Ovary (tissue), 3 donors: ENCODE results near the gene CCDC157.
"Not testable (repeated sequence)": the region's sequence is repeated elsewhere in the genome, so short reads cannot be mapped to it uniquely, and the experiment has no call there.

Source experiments
- CTCF ChIP-seq, 3 donors: fragments of 450-650 bp in 2 of 3; fragments of 200-600 bp in 1 of 3; IDR thresholded peaks; one replicate each; pipeline versions ENCODE4 v1.5.1 to v1.8.0; 2016 to 2022; ENCODE audit warnings: antibody characterized with exemption in 3 of 3, mild to moderate bottlenecking in 1 of 3
- EP300 ChIP-seq: sonication (generic); formaldehyde crosslinking; IDR thresholded peaks from one replicate; pipeline ENCODE4 v1.6.1; 2017; ENCODE audit warnings: antibody characterized with exemption
- POLR2A ChIP-seq: fragments of 450-650 bp; IDR thresholded peaks from one replicate; pipeline ENCODE4 v1.6.1; 2017; ENCODE audit warnings: antibody characterized with exemption, mild to moderate bottlenecking, moderate library complexity
- donor health status: DM: no; HTN: no; CAD: no.

- not testable (repeated sequence) for TF ChIP-seq CTCF (IDR thresholded peaks at IDR 0.05); EP300; POLR2A
Measured at GRCh38 chr22:30338341-30338740, 18.5 kb upstream of the CCDC157 start.
